HG03159 (cell line): Measurements from ENCODE around the gene HACD2.

ENCODE experiments used
- ATAC-seq: cut with Tn5 transposase; IDR thresholded peaks from one replicate; pipeline ENCODE4 v1.9.1; 2021; ENCODE audit warnings: mild to moderate bottlenecking, moderate library complexity; ENCODE audit not compliant: unreplicated experiment

The HACD2 gene

GRCh38 chr3:123584988-123585937 is at the start of gene HACD2:
Gene HACD2 (minus strand): TSS chr3:123585053. CDS start chr3:123585027, 26 bp downstream.
- peak; percentile 90 for ATAC-seq

- ATAC-seq = no peak
These were observed 49.5 kb upstream of the HACD2 start for GRCh38 chr3:123634149-123635051.

- ATAC-seq = no peak
These were observed 48.7 kb upstream of the HACD2 start for GRCh38 chr3:123633530-123633929.

- no peak for ATAC-seq
These were observed 47.4 kb upstream of the HACD2 start for GRCh38 chr3:123632161-123632655.

- no peak for ATAC-seq
These were observed 44.8 kb upstream of the HACD2 start for GRCh38 chr3:123629747-123630047.

GRCh38 chr3:123628996-123629746 is 44.3 kb upstream of the HACD2 start:
- ATAC-seq = no peak

- no peak for ATAC-seq
These were observed 43.1 kb upstream of the HACD2 start for GRCh38 chr3:123627673-123628670.

GRCh38 chr3:123626881-123627280 is 42.0 kb upstream of the HACD2 start:
- no peak for ATAC-seq

- ATAC-seq = no peak
These were observed 39.4 kb upstream of the HACD2 start for GRCh38 chr3:123624302-123624701.

- no peak for ATAC-seq
These were observed 38.6 kb upstream of the HACD2 start for GRCh38 chr3:123623346-123623880.

GRCh38 chr3:123622766-123623165 is 37.9 kb upstream of the HACD2 start:
- ATAC-seq = no peak

- no peak for ATAC-seq
These were observed 37.0 kb upstream of the HACD2 start for GRCh38 chr3:123621850-123622189.

GRCh38 chr3:123621186-123621849 is 36.5 kb upstream of the HACD2 start:
- no peak for ATAC-seq

GRCh38 chr3:123620343-123620742 is 35.5 kb upstream of the HACD2 start:
- ATAC-seq = no peak

GRCh38 chr3:123618768-123619484 is 34.1 kb upstream of the HACD2 start:
- ATAC-seq = no peak

GRCh38 chr3:123618076-123618708 is 33.3 kb upstream of the HACD2 start:
- ATAC-seq = no peak

- ATAC-seq = no peak
These were observed 31.7 kb upstream of the HACD2 start for GRCh38 chr3:123616593-123616992.

- no peak for ATAC-seq
These were observed 28.7 kb upstream of the HACD2 start for GRCh38 chr3:123613543-123613942.
